ENCODE results near the gene SDK1.

Gene SDK1

GRCh38 chr7:4158441-4159153 is 857.5 kb downstream of the SDK1 start:
- DNase-seq (ENCODE audit: low read depth) = no peak

- DNase-seq (ENCODE audit: low read depth) = no peak
These were observed 858.1 kb downstream of the SDK1 start for GRCh38 chr7:4159154-4159501.

- no peak for DNase-seq (ENCODE audit: low read depth)
These were observed 858.9 kb downstream of the SDK1 start for GRCh38 chr7:4159761-4160554.

GRCh38 chr7:4162884-4163564 is 862.0 kb downstream of the SDK1 start:
- DNase-seq (ENCODE audit: low read depth) = no peak

- no peak for DNase-seq (ENCODE audit: low read depth)
These were observed 862.6 kb downstream of the SDK1 start for GRCh38 chr7:4163565-4164203.

- no peak for DNase-seq (ENCODE audit: low read depth)
These were observed 863.5 kb downstream of the SDK1 start for GRCh38 chr7:4164556-4164955.

GRCh38 chr7:4166340-4166739 is 865.3 kb downstream of the SDK1 start:
- no peak for DNase-seq (ENCODE audit: low read depth)

- no peak for DNase-seq (ENCODE audit: low read depth)
These were observed 865.8 kb downstream of the SDK1 start for GRCh38 chr7:4166807-4167206.

- DNase-seq (ENCODE audit: low read depth) = no peak
These were observed 866.4 kb downstream of the SDK1 start for GRCh38 chr7:4167385-4167910.

- no peak for DNase-seq (ENCODE audit: low read depth)
These were observed 867.0 kb downstream of the SDK1 start for GRCh38 chr7:4168041-4168440.

- DNase-seq (ENCODE audit: low read depth) = no peak
These were observed 867.5 kb downstream of the SDK1 start for GRCh38 chr7:4168541-4168940.

GRCh38 chr7:4169455-4169854 is 868.4 kb downstream of the SDK1 start:
- no peak for DNase-seq (ENCODE audit: low read depth)

GRCh38 chr7:4170997-4171786 is 870.1 kb downstream of the SDK1 start:
- no peak for DNase-seq (ENCODE audit: low read depth)

- no peak for DNase-seq (ENCODE audit: low read depth)
These were observed 871.8 kb downstream of the SDK1 start for GRCh38 chr7:4172883-4173282.

GRCh38 chr7:4173615-4174014 is 872.6 kb downstream of the SDK1 start:
- no peak for DNase-seq (ENCODE audit: low read depth)

- DNase-seq (ENCODE audit: low read depth) = no peak
These were observed 873.0 kb downstream of the SDK1 start for GRCh38 chr7:4174016-4174415.

- no peak for DNase-seq (ENCODE audit: low read depth)
These were observed 873.4 kb downstream of the SDK1 start for GRCh38 chr7:4174451-4174850.

- DNase-seq (ENCODE audit: low read depth) = no peak
These were observed 873.8 kb downstream of the SDK1 start for GRCh38 chr7:4174884-4175283.

- no peak for DNase-seq (ENCODE audit: low read depth)
These were observed 874.4 kb downstream of the SDK1 start for GRCh38 chr7:4175346-4175973.

- DNase-seq (ENCODE audit: low read depth) = no peak
These were observed 875.9 kb downstream of the SDK1 start for GRCh38 chr7:4177001-4177400.

GRCh38 chr7:4178416-4178815 is 877.4 kb downstream of the SDK1 start:
- no peak for DNase-seq (ENCODE audit: low read depth)

All from activated T-cell treated with anti-CD3 and anti-CD28 coated beads for 48 hours (primary cell).